ENCODE measurements around the gene TCERG1.

DNA sequence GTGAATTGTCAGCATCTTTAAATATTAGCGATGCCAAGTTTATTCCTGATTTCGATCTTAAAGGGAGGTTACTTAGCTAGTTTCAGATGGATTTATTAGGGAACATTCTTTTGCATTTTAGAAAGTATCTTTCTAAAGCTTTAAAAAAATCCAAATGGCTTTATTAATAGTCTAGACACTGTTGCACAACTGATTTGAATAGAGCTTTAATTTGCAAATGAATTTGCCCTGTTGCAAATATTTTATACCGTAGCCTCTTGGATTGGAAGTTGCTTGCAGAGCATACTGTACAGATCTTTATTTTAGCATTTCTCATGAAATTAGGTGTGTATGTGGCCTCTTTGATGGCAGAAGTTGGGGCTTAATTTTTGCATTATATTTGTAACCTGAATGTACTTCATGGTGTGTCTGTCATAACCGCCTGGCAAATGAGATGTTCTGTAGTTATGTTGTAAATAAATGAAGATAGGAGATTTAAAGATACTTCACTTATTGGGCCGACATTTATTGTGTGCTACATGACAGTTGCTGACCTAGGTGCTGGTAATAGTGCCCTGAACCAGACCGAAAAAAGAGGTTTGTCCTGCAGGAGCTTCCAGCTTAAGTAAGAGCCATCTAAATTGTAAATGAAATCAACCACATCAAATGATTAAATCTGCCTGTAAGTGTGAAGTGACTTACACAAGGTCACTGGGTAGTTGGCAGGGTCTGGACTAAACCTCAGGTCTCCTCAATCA lies 1.8 kb downstream of the TCERG1 start:
- no peak for TF ChIP-seq POLR2A (IDR thresholded peaks at IDR 0.05)
- TF ChIP-seq, protein P1, sequence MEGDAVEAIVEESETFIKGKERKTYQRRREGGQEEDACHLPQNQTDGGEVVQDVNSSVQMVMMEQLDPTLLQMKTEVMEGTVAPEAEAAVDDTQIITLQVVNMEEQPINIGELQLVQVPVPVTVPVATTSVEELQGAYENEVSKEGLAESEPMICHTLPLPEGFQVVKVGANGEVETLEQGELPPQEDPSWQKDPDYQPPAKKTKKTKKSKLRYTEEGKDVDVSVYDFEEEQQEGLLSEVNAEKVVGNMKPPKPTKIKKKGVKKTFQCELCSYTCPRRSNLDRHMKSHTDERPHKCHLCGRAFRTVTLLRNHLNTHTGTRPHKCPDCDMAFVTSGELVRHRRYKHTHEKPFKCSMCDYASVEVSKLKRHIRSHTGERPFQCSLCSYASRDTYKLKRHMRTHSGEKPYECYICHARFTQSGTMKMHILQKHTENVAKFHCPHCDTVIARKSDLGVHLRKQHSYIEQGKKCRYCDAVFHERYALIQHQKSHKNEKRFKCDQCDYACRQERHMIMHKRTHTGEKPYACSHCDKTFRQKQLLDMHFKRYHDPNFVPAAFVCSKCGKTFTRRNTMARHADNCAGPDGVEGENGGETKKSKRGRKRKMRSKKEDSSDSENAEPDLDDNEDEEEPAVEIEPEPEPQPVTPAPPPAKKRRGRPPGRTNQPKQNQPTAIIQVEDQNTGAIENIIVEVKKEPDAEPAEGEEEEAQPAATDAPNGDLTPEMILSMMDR (IDR thresholded peaks at IDR 0.05 in 4 of 5, conservative IDR thresholded peaks at IDR 0.05 in 1 of 5), result no peak
